H54 (cell line): ENCODE data around the gene SNRPD2.
"Not testable (repeated sequence)": the region's sequence is repeated elsewhere in the genome, so short reads cannot be mapped to it uniquely, and the experiment has no call there.

ENCODE experiments used
- DNase-seq: peaks from one replicate; pipeline ENCODE4 v3.0.0; 2011; ENCODE audit warnings: low spot score, mixed read lengths; ENCODE audit not compliant: insufficient read length
- FAIRE-seq: peaks from 3 replicates; lab custom pipeline; 2011; peaks lifted over from hg19 to GRCh38; lab: Jason Lieb, UNC
- POLR2A ChIP-seq: IDR thresholded peaks from 2 replicates; pipeline ENCODE4 v1.6.1; 2011; ENCODE audit warnings: low read depth, mild to moderate bottlenecking, low read length

The SNRPD2 gene

GRCh38 chr19:45715139-45715538 is 23.4 kb upstream of the SNRPD2 start:
- TF ChIP-seq POLR2A = no peak
- FAIRE-seq = no peak
- DNase-seq = no peak

GRCh38 chr19:45713141-45713540 is 21.4 kb upstream of the SNRPD2 start:
- FAIRE-seq (no peak), DNase-seq (no peak)
- no peak for TF ChIP-seq POLR2A

GRCh38 chr19:45712699-45713067 is 20.9 kb upstream of the SNRPD2 start:
- no peak for FAIRE-seq

GRCh38 chr19:45711851-45712698 is 20.3 kb upstream of the SNRPD2 start:
- TF ChIP-seq POLR2A = no peak
- no peak for DNase-seq
- no peak for FAIRE-seq

More at GRCh38 chr19:45712699-45713067, 20.9 kb upstream of the SNRPD2 start:
- DNase-seq = no peak
- TF ChIP-seq POLR2A = no peak

GRCh38 chr19:45710356-45711130 is 18.8 kb upstream of the SNRPD2 start:
- TF ChIP-seq POLR2A = no peak
- DNase-seq (no peak), FAIRE-seq (no peak)

GRCh38 chr19:45705710-45706415 is 14.1 kb upstream of the SNRPD2 start:
- FAIRE-seq (no peak), DNase-seq (no peak)
- no peak for TF ChIP-seq POLR2A

- DNase-seq = no peak
- no peak for FAIRE-seq
- TF ChIP-seq POLR2A = no peak
These were observed 13.4 kb upstream of the SNRPD2 start for GRCh38 chr19:45705115-45705514.

GRCh38 chr19:45701676-45702075 is 9.9 kb upstream of the SNRPD2 start:
- DNase-seq = no peak
- no peak for FAIRE-seq
- TF ChIP-seq POLR2A = no peak

- no peak for TF ChIP-seq POLR2A
- DNase-seq (no peak), FAIRE-seq (no peak)
These were observed 1.5 kb upstream of the SNRPD2 start for GRCh38 chr19:45693106-45693788.

- DNase-seq (peak; percentile 86), FAIRE-seq (peak; percentile 92)
- peak; percentile 57 for TF ChIP-seq POLR2A
These were observed 693 bp upstream of the SNRPD2 start, which contains the start of gene QPCTL for GRCh38 chr19:45692187-45693105. TSS of gene QPCTL (plus strand) at chr19:45692666. CDS start at chr19:45692704, 38 bp downstream.

- no peak for TF ChIP-seq POLR2A
- FAIRE-seq (no peak), DNase-seq (no peak)
These were observed 4.2 kb downstream of the SNRPD2 start for GRCh38 chr19:45687599-45687998.

- not testable (repeated sequence) for DNase-seq, FAIRE-seq
These were observed 6.7 kb downstream of the SNRPD2 start for GRCh38 chr19:45685045-45685444.
